GM19193 (cell line): ENCODE measurements around the gene APEH.

Source experiments
- POLR2A ChIP-seq: IDR thresholded peaks from 4 replicates; pipeline ENCODE4 v1.6.1; 2011; ENCODE audit not compliant: insufficient read depth, insufficient read length; ENCODE audit errors: extremely low read depth

The APEH gene

DNA sequence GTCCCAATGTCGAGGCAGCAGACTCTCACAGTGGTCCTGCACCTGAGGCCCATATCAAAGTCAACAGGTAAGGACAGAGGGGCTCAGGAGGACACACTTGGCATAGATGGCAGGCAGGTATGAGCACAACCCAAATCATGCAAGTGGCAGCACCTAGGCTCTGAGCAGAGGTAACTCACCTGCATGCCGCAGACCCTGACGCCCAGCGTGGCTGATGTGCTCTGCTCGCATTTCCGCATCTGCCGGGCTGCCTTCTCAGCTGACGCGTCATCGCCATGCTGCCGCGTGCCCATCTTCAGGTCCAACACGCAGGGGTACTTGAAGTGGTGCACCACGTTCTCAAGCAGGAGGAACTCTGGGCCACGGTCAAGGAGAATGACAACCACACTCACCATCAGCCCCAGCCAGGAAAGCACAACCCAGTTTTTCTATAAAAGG lies 53.8 kb downstream of the APEH start:
- no peak for TF ChIP-seq POLR2A

DNA sequence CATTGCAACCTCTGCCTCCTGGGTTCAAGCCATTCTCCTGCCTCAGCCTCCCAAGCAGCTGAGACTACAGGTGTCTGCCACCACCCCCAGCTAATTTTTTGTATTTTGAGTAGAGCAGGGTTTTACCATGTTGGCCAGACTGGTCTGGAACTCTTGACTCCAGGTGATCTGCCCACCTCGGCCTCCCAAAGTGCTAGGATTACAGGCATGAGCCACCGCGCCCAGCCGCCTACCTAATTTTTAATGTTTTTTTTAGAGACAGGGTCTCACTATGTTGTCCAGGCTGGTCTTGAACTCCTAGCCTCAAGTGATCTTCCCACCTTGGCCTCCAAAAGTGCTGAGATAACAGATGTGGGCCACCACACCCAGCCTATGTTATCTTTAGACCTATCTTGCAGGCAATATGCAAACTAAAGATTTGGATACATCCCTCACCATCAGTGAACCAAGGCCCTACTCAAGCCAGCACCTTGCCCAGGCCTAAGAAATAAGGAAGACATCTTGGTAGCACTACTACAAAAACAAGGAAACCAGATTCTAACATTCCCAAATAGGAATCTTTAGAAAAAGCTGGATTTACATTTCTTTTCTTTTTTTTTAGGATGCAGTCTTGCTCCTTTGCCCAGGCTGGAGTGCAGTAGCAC lies 55.9 kb downstream of the APEH start:
- no peak for TF ChIP-seq POLR2A

DNA sequence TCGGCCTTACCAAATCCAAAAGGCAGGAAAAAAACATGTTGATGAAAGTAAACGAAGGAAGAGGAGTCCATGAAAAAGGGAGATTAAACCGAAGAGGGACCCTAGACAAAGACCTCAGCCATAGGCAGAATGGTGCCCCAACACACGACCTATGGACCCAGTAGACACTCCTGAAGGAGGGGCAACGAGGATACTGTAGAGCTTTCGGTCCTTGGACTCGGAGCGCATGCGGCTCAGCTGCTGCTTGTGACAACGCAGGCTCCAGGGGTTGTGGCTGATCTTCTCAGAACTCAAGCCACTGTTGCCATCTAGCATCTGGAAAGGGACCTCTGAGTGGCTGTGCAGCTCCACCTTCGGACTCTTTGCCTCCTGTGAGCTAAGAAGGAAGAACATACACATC lies 58.4 kb downstream of the APEH start:
- no peak for TF ChIP-seq POLR2A

DNA sequence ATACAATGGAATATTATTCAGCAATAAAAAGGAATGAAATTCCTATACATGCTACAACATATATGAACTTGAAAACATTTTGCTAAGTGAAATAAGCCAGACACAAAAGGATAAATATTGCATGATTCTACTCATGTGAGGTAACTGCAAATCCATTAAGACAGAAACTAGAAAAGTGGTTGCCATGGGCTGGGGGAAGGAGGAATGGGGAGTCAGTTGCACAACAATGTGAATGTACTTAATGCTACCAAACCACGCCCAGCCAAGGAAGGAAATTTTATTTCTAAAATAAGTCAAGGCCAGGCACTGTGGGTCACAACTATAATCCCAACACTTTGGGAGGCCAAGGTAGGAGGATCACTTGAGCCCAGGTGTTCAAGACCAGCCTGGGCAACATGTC lies 59.4 kb downstream of the APEH start:
- no peak for TF ChIP-seq POLR2A
